ENCODE measurements around the gene RYR1.

The RYR1 gene

GRCh38 chr19:38503077-38503410 is 69.6 kb downstream of the RYR1 start:
- Histone ChIP-seq H3K36me3 (no peaks in the 10 kb centered on the region), H3K9me3 (no peaks in the 10 kb centered on the region; the same call in 1 of the 2 replicates), H3K4me1 (no peaks in the 10 kb centered on the region), H3K4me3 (ENCODE audit: low read depth, low read length) (no peak overlapping the region), H3K27me3 (no peaks in the 10 kb centered on the region)
- no peak for TF ChIP-seq CTCF (IDR thresholded peaks at IDR 0.05; ENCODE audit: low read depth, low read length)
- no peak for DNase-seq

GRCh38 chr19:38505958-38506357 is 72.5 kb downstream of the RYR1 start:
- H3K27me3 ChIP-seq, result 0 out of 2 replicates have a peak, but pooled peaks cover 4% of the 10 kb centered on the region

GRCh38 chr19:38506375-38506722 is 72.9 kb downstream of the RYR1 start:
- no peak for TF ChIP-seq CTCF (IDR thresholded peaks at IDR 0.05; ENCODE audit: low read depth, low read length)
- no peak for DNase-seq
- H3K4me1 ChIP-seq, result no peaks in the 10 kb centered on the region
- 0 out of 2 replicates have a peak, but pooled peaks cover 4% of the 10 kb centered on the region for H3K27me3 ChIP-seq
- peak overlapping the region; percentile 20 for H3K4me3 ChIP-seq (ENCODE audit: low read depth, low read length)
- H3K36me3 ChIP-seq, result no peaks in the 10 kb centered on the region
- H3K9me3 ChIP-seq, result no peaks in the 10 kb centered on the region; the same call in 1 of the 2 replicates

More at GRCh38 chr19:38505958-38506357, 72.5 kb downstream of the RYR1 start:
- DNase-seq, result no peak
- no peak for TF ChIP-seq CTCF (IDR thresholded peaks at IDR 0.05; ENCODE audit: low read depth, low read length)
- no peaks in the 10 kb centered on the region for H3K4me1 ChIP-seq
- no peaks in the 10 kb centered on the region for H3K36me3 ChIP-seq
- no peaks in the 10 kb centered on the region; the same call in 1 of the 2 replicates for H3K9me3 ChIP-seq
- no peak overlapping the region for H3K4me3 ChIP-seq (ENCODE audit: low read depth, low read length)

GRCh38 chr19:38506723-38507550 is 73.4 kb downstream of the RYR1 start:
- H3K4me3 ChIP-seq (ENCODE audit: low read depth, low read length), result peak overlapping the region; percentile 20
- no peak for TF ChIP-seq CTCF (IDR thresholded peaks at IDR 0.05; ENCODE audit: low read depth, low read length)
- DNase-seq, result peak; percentile 100
- no peaks in the 10 kb centered on the region for H3K4me1 ChIP-seq
- 0 out of 2 replicates have a peak, but pooled peaks cover 4% of the 10 kb centered on the region for H3K27me3 ChIP-seq
- H3K9me3 ChIP-seq, result no peaks in the 10 kb centered on the region; the same call in 1 of the 2 replicates
- H3K36me3 ChIP-seq, result no peaks in the 10 kb centered on the region

GRCh38 chr19:38507551-38508127 is 74.1 kb downstream of the RYR1 start:
- no peaks in the 10 kb centered on the region for H3K36me3 ChIP-seq
- no peaks in the 10 kb centered on the region for H3K4me1 ChIP-seq
- H3K9me3 ChIP-seq, result no peaks in the 10 kb centered on the region; the same call in 1 of the 2 replicates
- no peak overlapping the region for H3K4me3 ChIP-seq (ENCODE audit: low read depth, low read length)
- H3K27me3 ChIP-seq, result 0 out of 2 replicates have a peak, but pooled peaks cover 4% of the 10 kb centered on the region
- DNase-seq, result no peak
- no peak for TF ChIP-seq CTCF (IDR thresholded peaks at IDR 0.05; ENCODE audit: low read depth, low read length)

- TF ChIP-seq CTCF (IDR thresholded peaks at IDR 0.05; ENCODE audit: low read depth, low read length), result no peak
- Histone ChIP-seq H3K27me3 (0 out of 2 replicates have a peak, but pooled peaks cover 4% of the 10 kb centered on the region), H3K4me3 (ENCODE audit: low read depth, low read length) (no peak overlapping the region), H3K36me3 (no peaks in the 10 kb centered on the region), H3K4me1 (no peaks in the 10 kb centered on the region), H3K9me3 (no peaks in the 10 kb centered on the region)
- DNase-seq, result no peak
Observed at GRCh38 chr19:38508507-38508906, 75.0 kb downstream of the RYR1 start.
